B cell (primary cell): ENCODE data around the gene SLC22A24. TPM values are rescaled to one million over a fixed set of nuclear protein-coding genes. Genes with fewer than 3 reads are reported as not detected.

Experiments
- ATAC-seq: fragments of 200-7000 bp; cut with Tn5 transposase; one replicate; pipeline ENCODE4 v1.10.0; 2021; ENCODE audit warnings: low read depth, mild to moderate bottlenecking, moderate number of reproducible peaks, moderate library complexity
- CTCF ChIA-PET: fragments of 350-600 bp; sonication (Branson Sonifier 250); formaldehyde crosslinking; loops from one replicate; lab custom pipeline; 2021; ENCODE audit warnings: antibody characterized with exemption, inconsistent platforms; lab: Charles Lee
- POLR2A ChIA-PET: fragments of 350-600 bp; sonication (Branson Sonifier 250); formaldehyde crosslinking; loops from one replicate; lab custom pipeline; 2021; ENCODE audit warnings: antibody characterized with exemption; lab: Charles Lee
- DNase-seq: peaks from one replicate; pipeline ENCODE4 v3.0.0; 2013
- H2AFZ ChIP-seq: 2 replicates; pipeline ENCODE4 v1.6.1; 2012; ENCODE audit warnings: mild to moderate bottlenecking, low read depth, low read length; ENCODE audit not compliant: insufficient read depth, poor library complexity, severe bottlenecking
- H3K27ac ChIP-seq, 2 donors: 1 replicate in 1 of 2; 2 replicates in 1 of 2; pipeline ENCODE4 v1.5.1; 2012 to 2013; ENCODE audit warnings: low read length in 2 of 2, mild to moderate bottlenecking in 2 of 2, moderate library complexity in 1 of 2
- H3K27me3 ChIP-seq, 4 experiments: fragments of 200-600 bp in 1 of 4; sonication (generic) in 1 of 4; replicated peaks in 1 of 4; 1 replicate in 2 of 4; 2 replicates in 2 of 4; pipeline versions ENCODE4 v1.6.1 to v1.7.0; 2013 to 2016; ENCODE audit warnings: low read length in 3 of 4, mild to moderate bottlenecking in 2 of 4, mixed read lengths in 1 of 4, moderate library complexity in 1 of 4; ENCODE audit not compliant: insufficient read depth in 4 of 4, control insufficient read depth in 3 of 4; ENCODE audit errors: control extremely low read depth in 1 of 4
- H3K36me3 ChIP-seq, 2 experiments: replicated peaks in 1 of 2; 1 replicate in 1 of 2; 2 replicates in 1 of 2; pipeline versions ENCODE4 v1.6.1 to v1.7.1; 2013; ENCODE audit warnings: low read length in 1 of 2; ENCODE audit not compliant: insufficient read depth in 2 of 2, control insufficient read depth in 1 of 2; ENCODE audit errors: control extremely low read depth in 1 of 2, extremely low read depth in 1 of 2
- H3K4me1 ChIP-seq, 2 donors: fragments of 200-600 bp in 1 of 2; sonication (generic) in 1 of 2; 1 replicate in 1 of 2; 2 replicates in 1 of 2; pipeline versions ENCODE4 v1.5.1 to v1.6.1; 2013 to 2017; ENCODE audit warnings: low read length in 2 of 2; ENCODE audit not compliant: control insufficient read depth in 2 of 2, insufficient read depth in 2 of 2
- H3K4me2 ChIP-seq: replicated peaks from 2 replicates; pipeline ENCODE3; 2012; ENCODE audit warnings: mild to moderate bottlenecking, low read depth, low read length; ENCODE audit not compliant: poor library complexity, severe bottlenecking
- H3K4me3 ChIP-seq, 5 experiments: fragments of 200-600 bp in 1 of 5; sonication (generic) in 1 of 5; 1 replicate in 3 of 5; 2 replicates in 2 of 5; pipeline versions ENCODE4 v1.5.1 to v1.7.0; 2011 to 2016; ENCODE audit warnings: low read length in 4 of 5, mild to moderate bottlenecking in 4 of 5, low read depth in 2 of 5, control low read depth in 1 of 5, moderate library complexity in 1 of 5; ENCODE audit not compliant: insufficient read depth in 1 of 5; ENCODE audit errors: control extremely low read depth in 1 of 5, extremely low read depth in 1 of 5
- H3K79me2 ChIP-seq: fragments of 200-600 bp; sonication (generic); one replicate; pipeline ENCODE4 v1.6.0; 2016; ENCODE audit warnings: low read length; ENCODE audit not compliant: control insufficient read depth, insufficient read depth
- H3K9ac ChIP-seq: fragments of 200-600 bp; sonication (generic); 2 replicates; pipeline ENCODE4 v1.6.1; 2017; ENCODE audit warnings: mild to moderate bottlenecking, low read length, moderate library complexity
- H3K9me3 ChIP-seq, 3 donors: one replicate each; pipeline versions ENCODE4 v1.6.1 to v1.7.1; 2013; ENCODE audit warnings: low read length in 2 of 3; ENCODE audit not compliant: control insufficient read depth in 2 of 3, insufficient read depth in 1 of 3; ENCODE audit errors: control extremely low read depth in 1 of 3
- H4K20me1 ChIP-seq: 2 replicates; pipeline ENCODE4 v1.6.0; 2012; ENCODE audit warnings: mild to moderate bottlenecking, low read length; ENCODE audit not compliant: insufficient read depth, control insufficient read depth, poor library complexity, severe bottlenecking
- H3K27ac Mint-ChIP-seq: one replicate; pipeline ENCODE4 v1.8.0; 2021; ENCODE audit warnings: mixed read lengths
- H3K27me3 Mint-ChIP-seq: one replicate; pipeline ENCODE4 v1.8.0; 2021; ENCODE audit warnings: mixed read lengths
- H3K4me1 Mint-ChIP-seq: one replicate; pipeline ENCODE4 v1.8.0; 2021; ENCODE audit warnings: mixed read lengths
- H3K4me3 Mint-ChIP-seq: one replicate; pipeline ENCODE4 v1.8.0; 2021; ENCODE audit warnings: mixed read lengths
- H3K9me3 Mint-ChIP-seq: one replicate; pipeline ENCODE4 v1.8.0; 2022; ENCODE audit warnings: mixed read lengths; ENCODE audit not compliant: insufficient read depth
- EZH2 ChIP-seq: IDR thresholded peaks from 2 replicates; pipeline ENCODE4 v1.6.1; 2012; ENCODE audit warnings: borderline replicate concordance, low read depth, mild to moderate bottlenecking, moderate library complexity, low read length; ENCODE audit not compliant: insufficient read depth, poor library complexity, severe bottlenecking
- WGBS: methylation state at CpG from one replicate; pipeline ENCODE4 v1.1.5; 2013; ENCODE audit warnings: missing lambda C conversion rate; ENCODE audit not compliant: insufficient coverage; 5-methylcytosine and 5-hydroxymethylcytosine counted together
- intact Hi-C: fragments of 100-400 bp; cut with micrococcal nuclease; formaldehyde crosslinking; loops from one replicate; pipeline ENCODE4 v1.10.0; 2022
- polyA minus RNA-seq: library from RNA; depleted of rRNA, polyadenylated mRNA; stranded (reverse); fragments of >200 nt; gene quantifications from 2 replicates; pipeline ENCODE4 v1.2.3, GENCODE V29; 2012
- polyA plus RNA-seq: library from polyadenylated mRNA; depleted of rRNA; stranded (reverse); fragments of >200 nt; gene quantifications from 2 replicates; pipeline ENCODE4 v1.2.3, GENCODE V29; 2012
- total RNA-seq, 2 donors: library from RNA; stranded (reverse); fragments of 120-200 nt in 1 of 2; gene quantifications; 1 replicate in 1 of 2; 2 replicates in 1 of 2; pipeline versions ENCODE4 v1.2.3 to v1.2.4, GENCODE V29; 2013 to 2022
- TF ChIP-seq, protein P1 (sequence below): fragments of 200-600 bp; IDR thresholded peaks from one replicate; pipeline ENCODE4 v1.8.0; 2022; ENCODE audit warnings: antibody characterized with exemption, mild to moderate bottlenecking

SLC22A24 gene
- total RNA-seq (not detected in 2 replicates), polyA plus RNA-seq (not detected in 2 replicates), polyA minus RNA-seq (not detected in 2 replicates)
- total RNA-seq (2013): not detected

- H3K4me3 ChIP-seq: no peak within 1 kb of the TSS
- WGBS: no CpG with 5 or more reads among the region's 1 CpG
- H3K36me3 ChIP-seq: no peaks in the 10 kb centered on the region
- ATAC-seq (no peak), DNase-seq (no peak)
- Mint-ChIP-seq H3K9me3 (no peaks in the 10 kb centered on the region), H3K27ac (no peak within 1 kb of the TSS), H3K4me1 (no peaks in the 10 kb centered on the region), H3K27me3 (peaks cover 15% of the 10 kb centered on the region), H3K4me3 (no peak within 1 kb of the TSS)
- no peaks in the 10 kb centered on the region for H4K20me1 ChIP-seq
- H3K9ac ChIP-seq: no peak within 1 kb of the TSS
- peaks cover 0 to 5% (median under 1%) of the 10 kb centered on the region in 4 experiments for H3K27me3 ChIP-seq
- H3K79me2 ChIP-seq: no peaks in the 10 kb centered on the region
- no peak within 1 kb of the TSS for H2AFZ ChIP-seq
- TF ChIP-seq, protein P1, sequence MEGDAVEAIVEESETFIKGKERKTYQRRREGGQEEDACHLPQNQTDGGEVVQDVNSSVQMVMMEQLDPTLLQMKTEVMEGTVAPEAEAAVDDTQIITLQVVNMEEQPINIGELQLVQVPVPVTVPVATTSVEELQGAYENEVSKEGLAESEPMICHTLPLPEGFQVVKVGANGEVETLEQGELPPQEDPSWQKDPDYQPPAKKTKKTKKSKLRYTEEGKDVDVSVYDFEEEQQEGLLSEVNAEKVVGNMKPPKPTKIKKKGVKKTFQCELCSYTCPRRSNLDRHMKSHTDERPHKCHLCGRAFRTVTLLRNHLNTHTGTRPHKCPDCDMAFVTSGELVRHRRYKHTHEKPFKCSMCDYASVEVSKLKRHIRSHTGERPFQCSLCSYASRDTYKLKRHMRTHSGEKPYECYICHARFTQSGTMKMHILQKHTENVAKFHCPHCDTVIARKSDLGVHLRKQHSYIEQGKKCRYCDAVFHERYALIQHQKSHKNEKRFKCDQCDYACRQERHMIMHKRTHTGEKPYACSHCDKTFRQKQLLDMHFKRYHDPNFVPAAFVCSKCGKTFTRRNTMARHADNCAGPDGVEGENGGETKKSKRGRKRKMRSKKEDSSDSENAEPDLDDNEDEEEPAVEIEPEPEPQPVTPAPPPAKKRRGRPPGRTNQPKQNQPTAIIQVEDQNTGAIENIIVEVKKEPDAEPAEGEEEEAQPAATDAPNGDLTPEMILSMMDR: no peak
- no peak for TF ChIP-seq EZH2
- no peaks in the 10 kb centered on the region for H3K4me1 ChIP-seq
- intact Hi-C loops: no loop called here
- no peaks in the 10 kb centered on the region for H3K9me3 ChIP-seq
- no peak within 1 kb of the TSS for H3K27ac ChIP-seq
- ChIA-PET POLR2A (no interaction called here), CTCF (no interaction called here)
- no peak within 1 kb of the TSS for H3K4me2 ChIP-seq
These were observed at the start of gene SLC22A24 for GRCh38 chr11:63144121-63144520. SLC22A24 (minus strand) TSS chr11:63144221; CDS start chr11:63143779, 442 bp downstream.

DNA sequence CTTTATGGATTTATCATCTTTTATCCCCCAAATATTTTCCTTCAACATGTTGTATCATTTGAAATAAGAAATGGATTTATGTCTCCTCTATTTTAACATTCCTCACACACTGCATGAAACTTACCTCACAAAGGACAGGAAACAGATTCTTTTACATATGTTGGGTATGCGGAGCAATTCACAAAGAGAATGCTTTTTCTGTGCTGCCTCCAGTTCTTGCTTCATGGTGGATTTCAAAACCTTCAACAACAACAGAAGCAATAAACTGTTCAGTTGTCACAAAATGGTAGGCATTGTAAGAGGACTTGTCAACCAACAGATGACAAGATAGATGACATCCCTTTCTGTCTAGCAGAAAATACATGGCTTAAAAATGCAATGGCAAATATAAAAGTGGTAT lies 36.5 kb upstream of the SLC22A24 start:
- POLR2A ChIA-PET: no interaction called here
- no peaks in the 10 kb centered on the region for H3K4me1 Mint-ChIP-seq
- H3K27ac ChIP-seq: no peak overlapping the region

More for the DNA sequence above, 36.5 kb upstream of the SLC22A24 start:
- Histone ChIP-seq H3K9ac (no peak overlapping the region), H3K4me2 (no peak overlapping the region), H3K79me2 (no peaks in the 10 kb centered on the region), H3K27me3 (peaks cover 0 to 9% (median 5%) of the 10 kb centered on the region in 4 experiments), H3K4me1 (no peaks in the 10 kb centered on the region), H2AFZ (no peak overlapping the region), H3K9me3 (peaks cover 0 to 7% (median 5%) of the 10 kb centered on the region in 3 donors), H4K20me1 (no peaks in the 10 kb centered on the region), H3K4me3 (no peak overlapping the region), H3K36me3 (no peaks in the 10 kb centered on the region)
- Mint-ChIP-seq H3K27ac (no peak overlapping the region), H3K4me3 (no peak overlapping the region), H3K9me3 (peaks cover 2% of the 10 kb centered on the region), H3K27me3 (peaks cover 30% of the 10 kb centered on the region)
- ATAC-seq (no peak), DNase-seq (no peak)
- CTCF ChIA-PET: no interaction called here
- no CpG with 5 or more reads among the region's 1 CpG for WGBS
- no peak for TF ChIP-seq EZH2
- intact Hi-C loops: no loop called here
